ENCODE results near the gene CYB561A3. TPM values are rescaled to one million over a fixed set of nuclear protein-coding genes. Genes with fewer than 3 reads are reported as not detected.

CYB561A3 gene
- total RNA-seq, 1 experiment from 2014 or later, result 80.3 TPM

DNA sequence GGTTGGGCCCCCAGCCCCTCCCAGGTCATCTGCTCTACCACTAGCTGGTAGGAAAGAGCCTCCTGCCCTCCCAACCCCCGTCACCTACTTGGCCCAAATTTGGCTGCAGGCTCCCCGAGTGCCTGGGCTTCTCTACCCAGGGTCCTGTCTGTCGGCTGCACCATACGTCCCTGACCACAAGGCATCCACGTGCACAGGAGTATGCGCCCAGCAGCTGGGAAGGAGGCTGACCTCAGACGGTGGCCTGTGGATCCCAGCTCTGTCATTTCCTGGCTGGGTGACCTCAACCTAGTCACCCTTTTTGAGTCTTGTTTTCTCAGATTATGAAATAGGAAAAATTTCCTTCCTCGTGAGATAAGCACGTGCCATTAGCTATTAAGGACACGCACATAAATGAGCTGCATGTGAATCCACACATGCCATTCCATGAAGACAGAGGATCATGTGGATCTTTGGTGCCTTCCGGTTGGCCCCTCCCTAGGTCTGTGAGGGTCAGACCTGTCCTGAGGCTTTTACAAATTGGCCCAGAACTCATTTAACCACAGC lies 13.7 kb downstream of the CYB561A3 start:
- ChIA-PET CTCF (interaction anchor here (0.5 kb wide), 1 partner anchor 60 kb away, joined by 5 read pairs; no protein-coding TSS in a partner anchor), POLR2A (no interaction called here)
- BruUV-seq (replicated peaks), result no TSS peak
- DNase-seq (ENCODE audit: low read depth, low spot score), result no peak
- intact Hi-C loops (cut with micrococcal nuclease; ENCODE audit: unreplicated experiment) (no loop called here), in situ Hi-C loops (cut with HindIII; ENCODE audit: low pct_unique_long_range_greater_than_20kb, low sequenced_read_pairs) (no loop called here)
- H3K27ac ChIP-seq (ENCODE audit: low read length), result no peak overlapping the region
- H3K9me3 ChIP-seq (ENCODE audit: control insufficient read depth, insufficient read depth, low read depth, low read length), result no peaks in the 10 kb centered on the region
- no peaks in the 10 kb centered on the region for H3K27me3 ChIP-seq (ENCODE audit: control insufficient read depth, insufficient read depth, low read length)
- H3K4me1 ChIP-seq (ENCODE audit: control insufficient read depth, insufficient read depth, low read length), result no peaks in the 10 kb centered on the region; the same call in 1 of the 2 replicates
- TF ChIP-seq SIN3A (IDR thresholded peaks at IDR 0.05; ENCODE audit: borderline replicate concordance, insufficient read depth, low read depth, low read length) (no peak), POLR2AphosphoS5 (IDR thresholded peaks at IDR 0.05; ENCODE audit: low read depth, low read length) (no peak; the same call in 1 of the 2 replicates), TCF7L2 (IDR thresholded peaks at IDR 0.05; ENCODE audit: low read depth, low read length) (no peak)
- TF ChIP-seq, protein P1, sequence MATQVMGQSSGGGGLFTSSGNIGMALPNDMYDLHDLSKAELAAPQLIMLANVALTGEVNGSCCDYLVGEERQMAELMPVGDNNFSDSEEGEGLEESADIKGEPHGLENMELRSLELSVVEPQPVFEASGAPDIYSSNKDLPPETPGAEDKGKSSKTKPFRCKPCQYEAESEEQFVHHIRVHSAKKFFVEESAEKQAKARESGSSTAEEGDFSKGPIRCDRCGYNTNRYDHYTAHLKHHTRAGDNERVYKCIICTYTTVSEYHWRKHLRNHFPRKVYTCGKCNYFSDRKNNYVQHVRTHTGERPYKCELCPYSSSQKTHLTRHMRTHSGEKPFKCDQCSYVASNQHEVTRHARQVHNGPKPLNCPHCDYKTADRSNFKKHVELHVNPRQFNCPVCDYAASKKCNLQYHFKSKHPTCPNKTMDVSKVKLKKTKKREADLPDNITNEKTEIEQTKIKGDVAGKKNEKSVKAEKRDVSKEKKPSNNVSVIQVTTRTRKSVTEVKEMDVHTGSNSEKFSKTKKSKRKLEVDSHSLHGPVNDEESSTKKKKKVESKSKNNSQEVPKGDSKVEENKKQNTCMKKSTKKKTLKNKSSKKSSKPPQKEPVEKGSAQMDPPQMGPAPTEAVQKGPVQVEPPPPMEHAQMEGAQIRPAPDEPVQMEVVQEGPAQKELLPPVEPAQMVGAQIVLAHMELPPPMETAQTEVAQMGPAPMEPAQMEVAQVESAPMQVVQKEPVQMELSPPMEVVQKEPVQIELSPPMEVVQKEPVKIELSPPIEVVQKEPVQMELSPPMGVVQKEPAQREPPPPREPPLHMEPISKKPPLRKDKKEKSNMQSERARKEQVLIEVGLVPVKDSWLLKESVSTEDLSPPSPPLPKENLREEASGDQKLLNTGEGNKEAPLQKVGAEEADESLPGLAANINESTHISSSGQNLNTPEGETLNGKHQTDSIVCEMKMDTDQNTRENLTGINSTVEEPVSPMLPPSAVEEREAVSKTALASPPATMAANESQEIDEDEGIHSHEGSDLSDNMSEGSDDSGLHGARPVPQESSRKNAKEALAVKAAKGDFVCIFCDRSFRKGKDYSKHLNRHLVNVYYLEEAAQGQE (IDR thresholded peaks at IDR 0.05; ENCODE audit: insufficient read depth in 1 of 2, low read depth in 2 of 2, low read length in 1 of 2), result no peak
- no peak overlapping the region for H3K4me3 ChIP-seq (ENCODE audit: low read depth in 2 of 2, low read length in 2 of 2)
- H3K36me3 ChIP-seq (ENCODE audit: control insufficient read depth, insufficient read depth, low read length), result 0 out of 2 replicates have a peak, but pooled peaks cover 2% of the 10 kb centered on the region
- ATAC-seq, result no peak

DNA sequence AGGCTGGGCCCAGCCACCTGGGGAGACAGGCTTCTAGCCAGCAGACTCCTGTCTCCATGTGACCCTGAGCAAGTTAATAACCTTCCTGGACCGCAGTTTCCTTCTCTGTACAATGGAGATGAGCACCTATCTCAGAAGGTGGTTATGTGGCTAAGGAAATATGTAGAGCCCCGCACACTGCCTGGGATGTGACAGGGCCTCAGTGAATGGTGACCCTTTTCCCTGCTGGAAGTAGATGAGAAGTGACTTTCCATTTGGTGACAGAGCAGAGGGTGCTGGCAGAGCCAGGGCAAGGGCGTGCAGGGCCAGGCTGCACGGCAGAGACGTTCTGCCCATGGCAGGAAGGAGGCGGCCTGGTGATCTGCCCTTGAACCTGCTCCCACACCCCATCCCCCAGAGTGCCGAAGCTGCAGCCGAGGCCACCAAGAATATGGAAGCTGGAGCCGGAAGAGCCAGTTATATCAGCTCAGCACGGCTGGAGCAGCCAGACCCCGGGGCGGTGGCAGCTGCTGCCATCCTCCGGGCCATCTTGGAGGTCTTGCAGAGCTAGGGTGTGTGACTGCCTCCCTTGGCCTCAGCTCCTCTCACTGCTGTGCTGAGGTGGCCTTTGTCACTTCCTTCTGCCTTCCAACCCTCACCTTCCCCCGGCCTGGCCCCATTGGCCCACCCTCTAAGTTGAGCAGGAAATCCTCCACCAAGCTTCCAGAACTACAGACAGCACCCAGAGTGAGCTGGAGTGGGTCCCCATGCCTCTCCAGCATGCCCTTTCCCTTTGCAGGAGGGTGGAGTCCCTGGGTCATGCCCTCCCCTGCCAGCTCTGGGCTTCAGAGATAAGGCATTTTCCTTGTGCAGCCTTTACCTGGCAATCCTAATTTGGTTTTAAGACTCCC lies 15.5 kb downstream of the CYB561A3 start:
- ChIA-PET CTCF (no interaction called here), POLR2A (no interaction called here)
- Histone ChIP-seq H3K9me3 (ENCODE audit: control insufficient read depth, insufficient read depth, low read depth, low read length) (no peaks in the 10 kb centered on the region), H3K27ac (ENCODE audit: low read length) (no peak overlapping the region), H3K4me3 (ENCODE audit: low read depth in 2 of 2, low read length in 2 of 2) (no peak overlapping the region), H3K4me1 (ENCODE audit: control insufficient read depth, insufficient read depth, low read length) (no peaks in the 10 kb centered on the region; the same call in 1 of the 2 replicates), H3K36me3 (ENCODE audit: control insufficient read depth, insufficient read depth, low read length) (0 out of 2 replicates have a peak, but pooled peaks cover 2% of the 10 kb centered on the region), H3K27me3 (ENCODE audit: control insufficient read depth, insufficient read depth, low read length) (no peaks in the 10 kb centered on the region)
- in situ Hi-C loops (cut with HindIII; ENCODE audit: low pct_unique_long_range_greater_than_20kb, low sequenced_read_pairs), result no loop called here
- ATAC-seq (peak; percentile 20; the same call in 1 of the 2 replicates), DNase-seq (ENCODE audit: low read depth, low spot score) (no peak)
- intact Hi-C loops (cut with micrococcal nuclease; ENCODE audit: unreplicated experiment), result no loop called here
- no peak for TF ChIP-seq SIN3A (IDR thresholded peaks at IDR 0.05; ENCODE audit: borderline replicate concordance, insufficient read depth, low read depth, low read length)
- TF ChIP-seq, protein P2, sequence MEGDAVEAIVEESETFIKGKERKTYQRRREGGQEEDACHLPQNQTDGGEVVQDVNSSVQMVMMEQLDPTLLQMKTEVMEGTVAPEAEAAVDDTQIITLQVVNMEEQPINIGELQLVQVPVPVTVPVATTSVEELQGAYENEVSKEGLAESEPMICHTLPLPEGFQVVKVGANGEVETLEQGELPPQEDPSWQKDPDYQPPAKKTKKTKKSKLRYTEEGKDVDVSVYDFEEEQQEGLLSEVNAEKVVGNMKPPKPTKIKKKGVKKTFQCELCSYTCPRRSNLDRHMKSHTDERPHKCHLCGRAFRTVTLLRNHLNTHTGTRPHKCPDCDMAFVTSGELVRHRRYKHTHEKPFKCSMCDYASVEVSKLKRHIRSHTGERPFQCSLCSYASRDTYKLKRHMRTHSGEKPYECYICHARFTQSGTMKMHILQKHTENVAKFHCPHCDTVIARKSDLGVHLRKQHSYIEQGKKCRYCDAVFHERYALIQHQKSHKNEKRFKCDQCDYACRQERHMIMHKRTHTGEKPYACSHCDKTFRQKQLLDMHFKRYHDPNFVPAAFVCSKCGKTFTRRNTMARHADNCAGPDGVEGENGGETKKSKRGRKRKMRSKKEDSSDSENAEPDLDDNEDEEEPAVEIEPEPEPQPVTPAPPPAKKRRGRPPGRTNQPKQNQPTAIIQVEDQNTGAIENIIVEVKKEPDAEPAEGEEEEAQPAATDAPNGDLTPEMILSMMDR (IDR thresholded peaks at IDR 0.05), result no peak
- no peak; the same call in 1 of the 2 replicates for TF ChIP-seq POLR2AphosphoS5 (IDR thresholded peaks at IDR 0.05; ENCODE audit: low read depth, low read length)
- TF ChIP-seq, protein P1 (IDR thresholded peaks at IDR 0.05; ENCODE audit: insufficient read depth in 1 of 2, low read depth in 2 of 2, low read length in 1 of 2), result no peak
- TF ChIP-seq TCF7L2 (IDR thresholded peaks at IDR 0.05; ENCODE audit: low read depth, low read length), result no peak
- no TSS peak for BruUV-seq (replicated peaks)
